GM23338 (cell line): ENCODE results near the gene SGO2. TPM values are rescaled to one million over a fixed set of nuclear protein-coding genes. Genes with fewer than 3 reads are reported as not detected.

Experiments used
- polyA plus RNA-seq: library from polyadenylated mRNA; unstranded; fragments of >200 nt; fragmentation: Nextera tagmentation; extraction: Ambion mirVana; gene quantifications from 2 replicates; pipeline ENCODE4 v1.2.1, GENCODE V29; 2016
- total RNA-seq: library from RNA; depleted of rRNA; stranded (reverse); fragments of >200 nt; shearing (Covaris generic); gene quantifications from 2 replicates; pipeline ENCODE4 v1.2.3, GENCODE V29; 2014; rRNA removed

The SGO2 gene
- total and polyA plus RNA-seq, 2 experiments from 2014 or later = 32.6 to 47.7 TPM

Other genes starting within 250 kb of the SGO2 start
- 118 and 146 TPM in 2 replicates for gene SPATS2L, start 219.5 kb upstream of the SGO2 start, total RNA-seq
- 154 and 263 TPM in 2 replicates for gene SPATS2L, start 219.5 kb upstream of the SGO2 start, polyA plus RNA-seq
- gene KCTD18, start 16.1 kb upstream of the SGO2 start, total RNA-seq = 2.0 and 4.7 TPM in 2 replicates
- 2.0 and 3.3 TPM in 2 replicates for gene KCTD18, start 16.1 kb upstream of the SGO2 start, polyA plus RNA-seq
- 3.1 and 5.0 TPM in 2 replicates for gene AOX1, start 59.8 kb downstream of the SGO2 start, total RNA-seq
- 1.0 and 1.4 TPM in 2 replicates for gene AOX1, start 59.8 kb downstream of the SGO2 start, polyA plus RNA-seq